K562 (cell line): ENCODE measurements around the gene NECAP2. TPM values are rescaled to one million over a fixed set of nuclear protein-coding genes. Genes with fewer than 3 reads are reported as not detected.
A peak's percentile ranks its signal among the peaks of the same experiment; 100 is the strongest.

Experiments used
- ATAC-seq: fragments of 200-7000 bp; cut with Tn5 transposase; 3 replicates; pipeline ENCODE4 v1.9.1; 2020; ENCODE audit warnings: moderate library complexity
- BruUV-seq: library from RNA; stranded (reverse); fragments of 400-500 nt; replicated peaks from 2 replicates; lab custom pipeline; 2021; lab: Mats Ljungman, UMichigan
- CTCF ChIA-PET: fragments of 300-600 bp; formaldehyde crosslinking; extraction: SDS; loops from one replicate; lab custom pipeline; 2021; ENCODE audit warnings: low intra/inter-chr PET ratio; lab: Yijun Ruan, JAX
- POLR2A ChIA-PET: fragments of 300-600, 350-650 bp; sonication (Branson Sonifier 250); formaldehyde crosslinking; extraction: SDS; loops from one replicate; lab custom pipeline; 2021; ENCODE audit warnings: antibody characterized with exemption, inconsistent platforms; lab: Yijun Ruan, JAX
- DNase-seq, 4 experiments: peaks; one replicate each; pipeline versions ENCODE4 v3.0.0 to v3.0.0-alpha.2; 2011 to 2018; ENCODE audit warnings: low spot score in 3 of 4, mixed read lengths in 3 of 4; ENCODE audit errors: extremely low read depth in 1 of 4
- FAIRE-seq: peaks from 2 replicates; lab custom pipeline; 2011; peaks lifted over from hg19 to GRCh38; lab: Jason Lieb, UNC
- H2AFZ ChIP-seq: 2 replicates; pipeline ENCODE4 v1.6.0; 2011; ENCODE audit warnings: low read depth, low read length, control low read depth, inconsistent platforms
- H3K27ac ChIP-seq: fragments of 200-600 bp; 3 replicates; pipeline ENCODE4 v1.8.0; 2011; ENCODE audit warnings: low read depth, mild to moderate bottlenecking, control low read depth, inconsistent platforms, low read length, moderate library complexity, mixed read lengths; ENCODE audit errors: extremely low read depth
- H3K27me3 ChIP-seq, 2 experiments: fragments of 300-600 bp in 1 of 2; 2 replicates in 1 of 2; 3 replicates in 1 of 2; pipeline versions ENCODE4 v1.6.0 to v1.8.0; 2011; ENCODE audit warnings: inconsistent platforms in 2 of 2, low read length in 2 of 2, mild to moderate bottlenecking in 1 of 2, mixed read lengths in 1 of 2, moderate library complexity in 1 of 2; ENCODE audit not compliant: control insufficient read depth in 2 of 2, insufficient read depth in 2 of 2
- H3K36me3 ChIP-seq: fragments of 300-600 bp; 3 replicates; pipeline ENCODE4 v1.8.0; 2011; ENCODE audit warnings: mild to moderate bottlenecking, low read length, inconsistent platforms; ENCODE audit not compliant: control insufficient read depth, insufficient read depth
- H3K4me1 ChIP-seq, 2 experiments: fragments of 200-600 bp in 1 of 2; replicated peaks in 1 of 2; 2 replicates in 1 of 2; 3 replicates in 1 of 2; pipeline versions ENCODE4 v1.5.1 to v1.8.0; 2011; ENCODE audit warnings: inconsistent platforms in 2 of 2, low read length in 2 of 2, mild to moderate bottlenecking in 1 of 2, mixed read lengths in 1 of 2, moderate library complexity in 1 of 2; ENCODE audit not compliant: control insufficient read depth in 2 of 2, insufficient read depth in 2 of 2
- H3K4me2 ChIP-seq: 2 replicates; pipeline ENCODE4 v1.6.1; 2011; ENCODE audit warnings: low read length, control low read depth, inconsistent platforms, mixed read lengths; ENCODE audit not compliant: insufficient read depth
- H3K4me3 ChIP-seq: fragments of 200-600 bp; sonication (generic), shearing (Covaris generic); 2 replicates; pipeline ENCODE4 v1.5.1; 2016; ENCODE audit warnings: control low read depth, inconsistent platforms
- H3K79me2 ChIP-seq: fragments of 200-600 bp; 3 replicates; pipeline ENCODE4 v1.8.0; 2011; ENCODE audit warnings: low read length, inconsistent platforms; ENCODE audit not compliant: control insufficient read depth, insufficient read depth
- H3K9ac ChIP-seq, 2 experiments: 2 replicates each; pipeline versions ENCODE4 v1.6.0 to v1.6.1; 2011; ENCODE audit warnings: low read depth in 2 of 2, low read length in 2 of 2, control low read depth in 1 of 2, inconsistent platforms in 1 of 2, mild to moderate bottlenecking in 1 of 2, mixed read lengths in 1 of 2; ENCODE audit not compliant: insufficient read depth in 1 of 2
- H3K9me1 ChIP-seq: one replicate; pipeline ENCODE4 v1.6.0; 2011; ENCODE audit warnings: inconsistent platforms, mild to moderate bottlenecking, low read length, moderate library complexity; ENCODE audit not compliant: control insufficient read depth, insufficient read depth
- H3K9me3 ChIP-seq: replicated peaks from 2 replicates; pipeline ENCODE4 v1.5.1; 2011; ENCODE audit warnings: low read depth, low read length, inconsistent platforms; ENCODE audit not compliant: control insufficient read depth, insufficient read depth
- H4K20me1 ChIP-seq: replicated peaks from 2 replicates; pipeline ENCODE4 v1.6.1; 2011; ENCODE audit warnings: low read length, inconsistent platforms, mixed read lengths; ENCODE audit not compliant: control insufficient read depth, insufficient read depth
- KDM1A ChIP-seq, 2 experiments: fragments of 450-650 bp; IDR thresholded peaks; 2 replicates each; pipeline ENCODE4 v1.6.1; 2016; ENCODE audit warnings: mild to moderate bottlenecking in 2 of 2
- MNT ChIP-seq, 2 experiments: fragments of 450-650 bp; conservative IDR thresholded peaks; 2 replicates each; pipeline ENCODE4 v1.6.1; 2017; ENCODE audit warnings: mild to moderate bottlenecking in 2 of 2, moderate library complexity in 2 of 2
- POLR2G ChIP-seq: fragments of 200-400 bp; formaldehyde crosslinking; IDR thresholded peaks from 2 replicates; pipeline ENCODE4 v1.6.1; 2017; ENCODE audit warnings: low read depth, mild to moderate bottlenecking, antibody characterized with exemption, low read length, moderate library complexity
- ZNF655 ChIP-seq: fragments of 250-450 bp; sonication (Bioruptor Pico); IDR thresholded peaks from 2 replicates; pipeline ENCODE4 v1.5.0; 2021
- ZNF668 ChIP-seq: fragments of 250-450 bp; sonication (Bioruptor Pico); IDR thresholded peaks from 2 replicates; pipeline ENCODE4 v1.8.0; 2022; ENCODE audit warnings: mild to moderate bottlenecking, inconsistent platforms
- WGBS: fragments of 100-300 bp; shearing (Covaris generic); methylation state at CpG from one replicate; pipeline ENCODE4 v1.1.6; 2016; ENCODE audit warnings: low coverage, mixed read lengths; ENCODE audit not compliant: insufficient coverage; ENCODE audit errors: missing lambda C conversion rate; 5-methylcytosine and 5-hydroxymethylcytosine counted together
- in situ Hi-C: fragments of 300-500 bp; cut with MboI; formaldehyde crosslinking; loops from 4 replicates; pipeline ENCODE4 v1.15.0; 2018; ENCODE audit warnings: inconsistent platforms, mixed read lengths
- intact Hi-C: fragments of 100-400 bp; cut with micrococcal nuclease; formaldehyde crosslinking; loops from 2 replicates; pipeline ENCODE4 v1.14.2; 2022
- polyA plus RNA-seq, 8 experiments: library from polyadenylated mRNA; depleted of rRNA in 4 of 8; stranded (reverse) in 5 of 8; unstranded in 3 of 8; fragments of >200 nt; fragmentation: Nextera tagmentation in 2 of 8; fragmentation: Illumina TruSeq in 1 of 8; extraction: Ambion mirVana in 2 of 8; extraction: Trizol in 1 of 8; gene quantifications; 2 replicates each; pipeline versions ENCODE4 v1.2.1 to v1.2.3, GENCODE V29; 2011 to 2014; ENCODE audit warnings: inconsistent platforms in 1 of 8, missing spikeins in 1 of 8
- total RNA-seq, 7 experiments: library from RNA; depleted of rRNA in 6 of 7; stranded (reverse); fragments of >200 nt in 6 of 7; fragmentation: Illumina TruSeq in 2 of 7; extraction: Trizol in 2 of 7; gene quantifications; 2 replicates each; pipeline versions ENCODE4 v1.2.1 to v1.2.3, GENCODE V29; 2011 to 2021; ENCODE audit warnings: low replicate concordance in 1 of 7

NECAP2 gene
- total and polyA plus RNA-seq, 9 of the 15 experiments (the other 6 are each of a cell fraction or from before 2014, with no cell fraction given): 22.7 to 107 (median 79.2) TPM

DNA sequence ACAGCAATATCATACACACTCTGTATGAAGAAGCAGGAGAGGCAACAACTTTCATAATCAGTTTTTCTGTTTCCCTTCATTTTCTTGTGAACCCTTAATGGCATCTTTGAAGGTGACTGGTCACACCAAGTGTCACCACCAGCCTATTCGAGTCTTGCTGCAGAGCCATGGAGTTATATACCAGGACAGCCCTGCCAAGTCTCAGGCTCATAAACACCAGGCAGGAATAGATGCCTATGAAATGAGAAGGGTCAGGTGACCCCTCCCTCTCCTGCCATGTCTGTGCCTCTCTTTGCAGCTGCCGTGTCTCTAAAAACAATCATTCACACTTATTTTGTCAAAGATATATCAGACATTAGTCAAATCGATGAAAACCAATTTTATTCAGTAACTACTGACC is 28.0 kb downstream of the NECAP2 start (continued):
- TF ChIP-seq MNT (conservative IDR thresholded peaks at IDR 0.05) (no peak), ZNF668 (CRISPR knock-in tag) (no peak), KDM1A (IDR thresholded peaks at IDR 0.05) (no peak)

GRCh38 chr1:16474166-16474800 is 33.8 kb downstream of the NECAP2 start:
- H3K79me2 ChIP-seq: no peaks in the 10 kb centered on the region
- ChIA-PET POLR2A (interaction anchor here (1.2 kb wide), 2 partner anchors 10 to 33 kb away, joined by 3 to 4 read pairs; partner anchors contain the start of gene NECAP2), CTCF (interaction anchor here (0.6 kb wide), 1 partner anchor 478 kb away, joined by 4 read pairs; no protein-coding TSS in a partner anchor)
- no peaks in the 10 kb centered on the region for H4K20me1 ChIP-seq
- no peak for FAIRE-seq
- no peak for ATAC-seq
- no peak for DNase-seq
- no TSS peak for BruUV-seq
- no peak overlapping the region for H3K4me3 ChIP-seq
- no peaks in the 10 kb centered on the region for H3K9me1 ChIP-seq
- H3K9ac ChIP-seq: peak overlapping the region in 1 of 2 experiments; percentile 31; a peak in 1 of 4 replicates
- no peaks in the 10 kb centered on the region for H3K27me3 ChIP-seq
- H3K36me3 ChIP-seq: peaks cover 9% of the 10 kb centered on the region; the same call in 1 of the 3 replicates
- in situ Hi-C loops: no loop called here
- intact Hi-C loops: no loop called here
- peaks cover 0 to 14% of the 10 kb centered on the region in 2 experiments; a peak in 1 of 5 replicates for H3K4me1 ChIP-seq
- H2AFZ ChIP-seq: no peak overlapping the region
- no peak overlapping the region for H3K4me2 ChIP-seq
- WGBS: 82% methylated on average over 24 of the region's 28 CpGs
- H3K27ac ChIP-seq: no peak overlapping the region
- TF ChIP-seq POLR2G (0 out of 2 replicates have a peak, but pooled peaks have one; percentile 19), ZNF655 (CRISPR knock-in tag) (no peak)
- TF ChIP-seq, all 486 proteins: peak for 1
- no peaks in the 10 kb centered on the region for H3K9me3 ChIP-seq
